Measurements from ENCODE around the gene TMEM41A. TPM values are rescaled to one million over a fixed set of nuclear protein-coding genes. Genes with fewer than 3 reads are reported as not detected.

The TMEM41A gene
- total RNA-seq, 1 experiment from 2014 or later, result 30.2 TPM

DNA sequence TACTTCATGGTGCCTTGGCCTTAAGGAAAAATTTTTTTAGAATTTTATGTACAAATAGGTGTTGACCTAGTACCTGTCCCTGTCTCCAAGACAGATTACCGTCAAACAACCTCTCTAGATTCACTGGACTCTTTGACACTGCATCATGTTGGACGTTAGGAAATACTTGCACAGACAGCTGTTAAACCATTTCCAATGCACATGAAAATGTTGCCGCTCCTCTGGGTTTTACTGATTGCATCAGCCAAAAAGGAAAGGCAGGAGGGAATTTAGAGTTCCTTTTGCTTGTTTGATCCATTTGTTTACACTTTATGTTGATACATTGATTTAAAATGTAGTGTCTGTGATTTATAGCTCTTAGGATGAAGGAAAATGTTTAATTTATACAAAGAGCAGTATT, 14.5 kb downstream of the TMEM41A start:
- CTCF ChIA-PET, result no interaction called here
- Histone ChIP-seq H3K9me3 (ENCODE audit: control insufficient read depth, insufficient read depth, low read depth, low read length) (no peaks in the 10 kb centered on the region), H3K4me3 (ENCODE audit: low read depth in 2 of 2, low read length in 2 of 2) (no peak overlapping the region), H3K36me3 (ENCODE audit: control insufficient read depth, insufficient read depth, low read length) (no peaks in the 10 kb centered on the region), H3K27ac (ENCODE audit: low read length) (no peak overlapping the region; the same call in 1 of the 2 replicates), H3K4me1 (ENCODE audit: control insufficient read depth, insufficient read depth, low read length) (no peaks in the 10 kb centered on the region), H3K27me3 (ENCODE audit: control insufficient read depth, insufficient read depth, low read length) (no peaks in the 10 kb centered on the region)
- intact Hi-C loops (cut with micrococcal nuclease; ENCODE audit: unreplicated experiment), result no loop called here
- POLR2A ChIA-PET, result no interaction called here
- in situ Hi-C loops (cut with HindIII; ENCODE audit: low pct_unique_long_range_greater_than_20kb, low sequenced_read_pairs), result no loop called here
- DNase-seq (ENCODE audit: low read depth, low spot score) (no peak), ATAC-seq (no peak)
- no TSS peak for BruUV-seq (replicated peaks)
- TF ChIP-seq, protein P1, sequence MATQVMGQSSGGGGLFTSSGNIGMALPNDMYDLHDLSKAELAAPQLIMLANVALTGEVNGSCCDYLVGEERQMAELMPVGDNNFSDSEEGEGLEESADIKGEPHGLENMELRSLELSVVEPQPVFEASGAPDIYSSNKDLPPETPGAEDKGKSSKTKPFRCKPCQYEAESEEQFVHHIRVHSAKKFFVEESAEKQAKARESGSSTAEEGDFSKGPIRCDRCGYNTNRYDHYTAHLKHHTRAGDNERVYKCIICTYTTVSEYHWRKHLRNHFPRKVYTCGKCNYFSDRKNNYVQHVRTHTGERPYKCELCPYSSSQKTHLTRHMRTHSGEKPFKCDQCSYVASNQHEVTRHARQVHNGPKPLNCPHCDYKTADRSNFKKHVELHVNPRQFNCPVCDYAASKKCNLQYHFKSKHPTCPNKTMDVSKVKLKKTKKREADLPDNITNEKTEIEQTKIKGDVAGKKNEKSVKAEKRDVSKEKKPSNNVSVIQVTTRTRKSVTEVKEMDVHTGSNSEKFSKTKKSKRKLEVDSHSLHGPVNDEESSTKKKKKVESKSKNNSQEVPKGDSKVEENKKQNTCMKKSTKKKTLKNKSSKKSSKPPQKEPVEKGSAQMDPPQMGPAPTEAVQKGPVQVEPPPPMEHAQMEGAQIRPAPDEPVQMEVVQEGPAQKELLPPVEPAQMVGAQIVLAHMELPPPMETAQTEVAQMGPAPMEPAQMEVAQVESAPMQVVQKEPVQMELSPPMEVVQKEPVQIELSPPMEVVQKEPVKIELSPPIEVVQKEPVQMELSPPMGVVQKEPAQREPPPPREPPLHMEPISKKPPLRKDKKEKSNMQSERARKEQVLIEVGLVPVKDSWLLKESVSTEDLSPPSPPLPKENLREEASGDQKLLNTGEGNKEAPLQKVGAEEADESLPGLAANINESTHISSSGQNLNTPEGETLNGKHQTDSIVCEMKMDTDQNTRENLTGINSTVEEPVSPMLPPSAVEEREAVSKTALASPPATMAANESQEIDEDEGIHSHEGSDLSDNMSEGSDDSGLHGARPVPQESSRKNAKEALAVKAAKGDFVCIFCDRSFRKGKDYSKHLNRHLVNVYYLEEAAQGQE (IDR thresholded peaks at IDR 0.05; ENCODE audit: insufficient read depth in 1 of 2, low read depth in 2 of 2, low read length in 1 of 2), result no peak
- TF ChIP-seq, protein P2, sequence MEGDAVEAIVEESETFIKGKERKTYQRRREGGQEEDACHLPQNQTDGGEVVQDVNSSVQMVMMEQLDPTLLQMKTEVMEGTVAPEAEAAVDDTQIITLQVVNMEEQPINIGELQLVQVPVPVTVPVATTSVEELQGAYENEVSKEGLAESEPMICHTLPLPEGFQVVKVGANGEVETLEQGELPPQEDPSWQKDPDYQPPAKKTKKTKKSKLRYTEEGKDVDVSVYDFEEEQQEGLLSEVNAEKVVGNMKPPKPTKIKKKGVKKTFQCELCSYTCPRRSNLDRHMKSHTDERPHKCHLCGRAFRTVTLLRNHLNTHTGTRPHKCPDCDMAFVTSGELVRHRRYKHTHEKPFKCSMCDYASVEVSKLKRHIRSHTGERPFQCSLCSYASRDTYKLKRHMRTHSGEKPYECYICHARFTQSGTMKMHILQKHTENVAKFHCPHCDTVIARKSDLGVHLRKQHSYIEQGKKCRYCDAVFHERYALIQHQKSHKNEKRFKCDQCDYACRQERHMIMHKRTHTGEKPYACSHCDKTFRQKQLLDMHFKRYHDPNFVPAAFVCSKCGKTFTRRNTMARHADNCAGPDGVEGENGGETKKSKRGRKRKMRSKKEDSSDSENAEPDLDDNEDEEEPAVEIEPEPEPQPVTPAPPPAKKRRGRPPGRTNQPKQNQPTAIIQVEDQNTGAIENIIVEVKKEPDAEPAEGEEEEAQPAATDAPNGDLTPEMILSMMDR (IDR thresholded peaks at IDR 0.05), result no peak
- TF ChIP-seq TCF7L2 (IDR thresholded peaks at IDR 0.05; ENCODE audit: low read depth, low read length) (no peak), POLR2AphosphoS5 (IDR thresholded peaks at IDR 0.05; ENCODE audit: low read depth, low read length) (no peak), SIN3A (IDR thresholded peaks at IDR 0.05; ENCODE audit: borderline replicate concordance, insufficient read depth, low read depth, low read length) (no peak)

DNA sequence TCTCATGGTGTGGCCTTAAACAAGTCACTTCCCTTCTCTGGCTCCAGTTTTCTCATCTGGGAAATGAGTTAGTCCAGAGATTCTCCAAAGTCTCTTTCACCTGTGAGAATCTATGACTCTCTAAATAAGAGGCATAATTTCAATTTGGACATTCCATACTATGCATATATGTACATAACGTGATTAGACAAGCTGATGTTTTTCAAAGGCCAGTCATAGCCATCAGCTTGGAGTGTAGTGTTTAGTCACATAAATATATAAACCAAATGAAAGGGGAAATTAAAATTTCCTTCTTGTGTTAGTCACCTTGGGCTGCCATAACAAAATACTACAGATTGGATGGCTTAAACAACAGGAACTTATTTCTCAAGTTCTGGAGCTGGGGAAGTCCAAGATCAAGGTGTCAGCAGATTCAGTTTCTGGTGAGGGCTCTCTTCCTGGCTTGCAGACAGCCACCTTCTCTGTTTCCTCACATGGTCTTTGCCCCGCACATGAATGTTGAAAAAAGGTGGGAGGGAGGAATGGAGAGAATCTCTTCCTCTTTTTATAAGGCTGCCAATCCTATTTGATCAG, 19.4 kb downstream of the TMEM41A start:
- BruUV-seq (replicated peaks), result no TSS peak
- ChIA-PET CTCF (no interaction called here), POLR2A (interaction anchor here (0.6 kb wide), 1 partner anchor 1094 kb away, joined by 6 read pairs; no protein-coding TSS in a partner anchor)
- no peaks in the 10 kb centered on the region for H3K36me3 ChIP-seq (ENCODE audit: control insufficient read depth, insufficient read depth, low read length)
- TF ChIP-seq, protein P2 (IDR thresholded peaks at IDR 0.05), result no peak
- TF ChIP-seq SIN3A (IDR thresholded peaks at IDR 0.05; ENCODE audit: borderline replicate concordance, insufficient read depth, low read depth, low read length), result no peak
- TF ChIP-seq POLR2AphosphoS5 (IDR thresholded peaks at IDR 0.05; ENCODE audit: low read depth, low read length), result no peak
- TF ChIP-seq, protein P1 (IDR thresholded peaks at IDR 0.05; ENCODE audit: insufficient read depth in 1 of 2, low read depth in 2 of 2, low read length in 1 of 2), result no peak
- TF ChIP-seq TCF7L2 (IDR thresholded peaks at IDR 0.05; ENCODE audit: low read depth, low read length), result no peak
- ATAC-seq, result no peak
- H3K9me3 ChIP-seq (ENCODE audit: control insufficient read depth, insufficient read depth, low read depth, low read length), result no peaks in the 10 kb centered on the region
- no peaks in the 10 kb centered on the region for H3K4me1 ChIP-seq (ENCODE audit: control insufficient read depth, insufficient read depth, low read length)
- no peaks in the 10 kb centered on the region for H3K27me3 ChIP-seq (ENCODE audit: control insufficient read depth, insufficient read depth, low read length)
- no peak for DNase-seq (ENCODE audit: low read depth, low spot score)
- intact Hi-C loops (cut with micrococcal nuclease; ENCODE audit: unreplicated experiment) (no loop called here), in situ Hi-C loops (cut with HindIII; ENCODE audit: low pct_unique_long_range_greater_than_20kb, low sequenced_read_pairs) (no loop called here)
- H3K4me3 ChIP-seq (ENCODE audit: low read depth in 2 of 2, low read length in 2 of 2), result no peak overlapping the region
- no peak overlapping the region for H3K27ac ChIP-seq (ENCODE audit: low read length)

Data from Panc1 (cell line).